HG03103 (cell line): ENCODE data around the gene ACMSD.
"Not testable (repeated sequence)": the region's sequence is repeated elsewhere in the genome, so short reads cannot be mapped to it uniquely, and the experiment has no call there.

ENCODE experiments used
- ATAC-seq: cut with Tn5 transposase; IDR thresholded peaks from one replicate; pipeline ENCODE4 v1.9.1; 2021; ENCODE audit warnings: low read depth; ENCODE audit not compliant: unreplicated experiment

Gene ACMSD

GRCh38 chr2:134846213-134846612, 7.8 kb downstream of the ACMSD start:
- ATAC-seq: no peak

DNA sequence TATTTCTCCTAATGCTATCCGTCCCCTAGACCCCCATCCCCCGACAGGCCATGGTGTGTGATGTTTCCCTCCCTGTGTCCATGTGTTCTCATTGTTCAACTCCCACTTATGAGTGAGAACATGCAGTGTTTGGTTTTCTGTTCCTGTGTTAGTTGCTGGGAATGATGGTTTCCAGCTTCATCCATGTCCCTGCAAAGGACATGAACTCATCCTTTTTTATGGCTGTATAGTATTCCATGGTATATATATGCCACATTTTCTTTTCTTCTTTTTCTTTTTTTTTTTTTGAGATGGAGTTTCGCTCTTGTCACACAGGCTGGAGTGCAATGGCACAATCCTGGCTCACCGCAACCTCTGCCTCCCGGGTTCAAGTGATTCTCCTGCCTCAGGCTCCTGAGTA, 9.2 kb downstream of the ACMSD start:
- not testable (repeated sequence) for ATAC-seq

DNA sequence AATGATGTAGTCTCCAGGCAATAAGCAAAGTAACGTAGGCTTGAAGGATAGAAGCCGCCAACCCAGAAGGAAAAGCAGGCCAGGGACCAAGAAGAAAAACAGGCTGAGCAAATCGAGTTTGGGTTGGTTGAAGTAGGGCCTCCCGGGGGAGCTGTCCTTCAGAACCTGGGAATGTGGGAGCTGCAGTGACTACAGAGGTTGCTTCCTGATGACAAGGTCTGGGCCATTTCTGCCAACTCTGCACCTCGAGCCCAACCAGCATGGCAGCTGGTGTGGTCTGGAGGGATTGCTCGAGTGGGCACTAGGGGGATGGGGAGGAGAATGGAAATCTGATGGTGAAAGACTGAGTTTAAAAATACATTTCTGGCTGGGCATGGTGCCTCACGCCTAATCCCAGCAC, 14.1 kb downstream of the ACMSD start:
- ATAC-seq: no peak

GRCh38 chr2:134855709-134856108, 17.3 kb downstream of the ACMSD start:
- ATAC-seq: no peak

DNA sequence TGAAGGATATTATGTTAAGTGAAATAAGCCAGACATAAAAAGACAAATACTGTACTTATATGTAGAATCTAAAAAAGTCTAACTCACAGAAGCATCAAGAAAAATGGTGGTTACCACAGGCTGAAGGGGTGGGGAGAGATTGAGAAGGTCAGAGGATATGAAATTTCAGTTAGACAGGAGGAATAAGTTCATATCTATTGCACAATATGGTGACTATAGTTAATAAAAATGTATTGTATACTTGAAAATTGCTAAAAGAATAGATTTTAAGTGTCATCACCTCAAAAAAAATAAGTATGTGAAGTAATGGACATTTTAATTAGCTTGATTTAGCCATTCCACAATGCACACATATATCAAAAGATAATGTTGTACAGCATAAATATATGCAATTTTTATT, 19.8 kb downstream of the ACMSD start:
- no peak for ATAC-seq

DNA sequence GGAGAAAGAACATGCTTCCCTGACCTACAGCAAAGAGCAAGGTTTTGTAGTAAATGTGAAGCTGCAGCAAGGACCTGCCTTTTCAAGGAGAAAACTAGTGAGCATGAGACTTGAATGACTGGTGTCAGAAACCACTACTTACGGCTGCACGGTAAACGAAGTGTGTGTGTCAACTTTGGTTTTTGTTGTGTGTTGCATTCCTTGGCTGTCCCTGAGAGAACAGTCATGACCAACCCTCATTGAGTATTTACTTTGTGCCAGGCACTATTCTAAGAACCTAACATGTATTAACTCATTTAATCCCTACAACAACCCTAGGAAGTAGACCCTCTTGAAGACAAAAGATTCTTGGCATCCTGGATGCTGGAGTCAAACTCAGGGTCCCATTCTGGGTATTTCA, 22.8 kb downstream of the ACMSD start:
- ATAC-seq: no peak

DNA sequence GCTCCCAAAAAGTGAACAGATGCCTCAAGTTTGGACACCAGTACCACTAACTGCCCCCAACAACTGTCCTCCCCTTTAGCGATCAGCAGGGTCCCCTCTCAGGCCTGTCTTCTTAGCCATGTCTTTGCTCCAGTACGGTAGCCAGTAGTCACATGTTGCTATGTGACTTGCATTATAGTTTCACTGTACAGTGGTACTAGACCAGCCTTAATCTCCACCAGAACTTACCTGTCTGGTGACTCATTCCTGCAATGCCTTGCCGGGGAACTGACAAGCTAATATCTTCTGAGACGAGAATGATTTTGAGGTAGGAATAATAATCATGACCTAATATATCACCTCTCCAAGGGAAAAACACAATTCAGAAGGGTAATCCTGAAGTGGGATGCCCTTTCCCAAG, 23.7 kb downstream of the ACMSD start:
- no peak for ATAC-seq

DNA sequence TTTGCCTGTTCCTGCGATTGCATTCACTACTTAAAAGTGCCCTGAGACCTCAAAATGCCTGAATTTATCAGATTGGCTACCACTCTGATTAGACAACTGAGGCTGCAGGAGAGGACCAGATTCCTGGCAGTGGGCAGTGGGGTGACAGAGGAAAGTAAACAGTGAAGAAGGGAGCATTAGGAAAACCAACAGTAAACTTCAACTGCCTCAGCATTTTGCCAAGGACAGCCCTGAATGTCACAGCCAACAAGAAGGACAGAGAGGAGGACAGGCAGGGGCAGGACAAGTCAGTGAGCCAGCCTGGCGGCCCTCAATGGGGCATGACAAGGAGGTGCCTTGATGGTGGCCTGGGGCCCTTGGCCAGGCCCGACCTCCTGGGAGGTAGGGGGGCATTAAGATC, 24.3 kb downstream of the ACMSD start:
- ATAC-seq: no peak

DNA sequence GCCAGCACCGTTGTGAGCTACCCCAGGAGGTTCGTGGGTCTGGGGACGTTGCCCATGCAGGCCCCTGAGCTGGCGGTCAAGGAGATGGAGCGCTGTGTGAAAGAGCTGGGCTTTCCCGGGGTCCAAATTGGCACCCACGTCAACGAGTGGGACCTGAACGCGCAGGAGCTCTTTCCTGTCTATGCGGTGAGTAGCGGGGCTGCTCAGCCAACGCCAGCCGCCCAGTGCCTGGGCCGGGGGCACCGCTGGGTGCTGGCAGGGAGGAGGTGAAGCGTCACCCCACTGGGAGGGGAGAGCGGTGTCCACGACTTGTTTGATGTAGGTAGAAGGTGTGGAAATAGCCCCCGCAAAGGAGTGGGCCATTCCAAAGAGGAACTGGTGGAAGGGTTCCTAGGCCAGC, 25.0 kb downstream of the ACMSD start:
- no peak for ATAC-seq

- no peak for ATAC-seq
These were observed 26.8 kb downstream of the ACMSD start for GRCh38 chr2:134865067-134865787.

GRCh38 chr2:134866498-134867099, 28.2 kb downstream of the ACMSD start:
- ATAC-seq: no peak

DNA sequence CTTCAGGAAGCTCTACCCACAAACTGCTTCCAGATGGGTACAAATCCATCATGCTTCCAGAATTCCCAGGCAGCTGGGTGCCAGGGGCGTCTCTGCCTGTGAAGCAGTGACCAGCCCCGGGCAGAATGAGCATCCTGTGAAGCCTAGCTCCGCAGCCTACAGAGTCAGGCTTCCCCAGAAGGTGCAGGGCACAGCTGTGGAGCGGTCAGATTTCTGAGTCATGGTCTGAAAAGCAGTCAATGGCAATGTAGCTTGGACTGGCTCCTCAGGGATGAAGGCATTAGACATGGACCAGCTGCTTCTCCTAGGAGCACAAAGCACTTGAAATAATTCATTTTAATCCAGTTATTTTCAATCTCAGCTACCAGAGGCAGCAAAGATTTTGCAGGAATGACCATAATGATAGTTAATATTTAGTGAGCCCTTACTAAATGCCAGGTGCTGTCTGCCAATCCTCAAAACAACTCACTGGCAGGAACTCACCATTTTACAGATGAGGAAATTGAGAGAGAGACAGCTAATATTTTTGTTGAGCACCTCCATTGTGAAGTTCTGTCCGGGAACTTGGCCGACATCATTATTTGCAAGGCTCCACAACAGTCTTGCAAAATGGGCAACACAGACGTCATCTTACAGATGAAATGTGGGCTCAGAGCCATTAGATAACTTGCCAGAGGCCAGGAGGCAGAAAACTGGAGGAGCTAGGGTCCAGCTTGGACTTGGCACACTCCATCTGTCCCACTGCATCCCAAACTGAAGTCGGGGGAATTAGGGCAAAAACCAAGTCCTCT, 31.7 kb downstream of the ACMSD start:
- no peak for ATAC-seq

DNA sequence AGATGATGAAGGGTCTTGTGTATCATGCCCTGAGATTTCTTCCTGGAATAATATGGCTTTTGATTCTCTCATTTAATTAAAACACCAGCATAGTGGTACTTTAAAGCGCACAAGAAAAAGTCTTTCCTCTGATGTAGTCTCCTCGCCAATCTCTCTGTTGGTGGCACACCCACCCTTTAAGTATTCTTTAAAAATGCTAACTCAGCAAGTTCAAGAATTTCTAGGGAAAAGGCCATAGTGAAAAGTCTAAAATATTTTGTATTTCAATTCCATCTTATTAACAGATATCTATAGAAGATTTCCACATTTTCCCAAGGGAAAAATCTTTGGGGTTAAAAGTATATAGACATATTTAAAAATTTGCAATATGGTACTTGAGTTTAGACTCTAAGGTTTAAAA, 34.7 kb downstream of the ACMSD start:
- no peak for ATAC-seq

DNA sequence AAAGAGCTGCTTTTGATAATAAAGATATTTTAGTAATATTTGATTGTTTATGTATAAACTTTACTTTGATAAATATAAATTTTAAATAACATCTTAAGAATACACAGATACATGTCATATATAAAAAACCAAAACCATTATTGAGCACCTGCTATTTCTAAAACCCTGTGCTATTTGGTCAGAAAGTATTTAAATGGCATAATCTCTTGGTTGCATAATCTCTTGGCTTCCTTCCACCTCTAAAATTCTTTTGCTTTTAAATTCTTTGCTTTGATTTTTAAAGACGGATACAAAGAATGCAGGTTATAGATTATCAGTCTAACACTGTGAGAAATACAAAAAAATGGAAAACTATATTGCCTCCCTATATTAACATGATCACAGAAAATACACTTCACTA, 36.9 kb downstream of the ACMSD start:
- no peak for ATAC-seq

DNA sequence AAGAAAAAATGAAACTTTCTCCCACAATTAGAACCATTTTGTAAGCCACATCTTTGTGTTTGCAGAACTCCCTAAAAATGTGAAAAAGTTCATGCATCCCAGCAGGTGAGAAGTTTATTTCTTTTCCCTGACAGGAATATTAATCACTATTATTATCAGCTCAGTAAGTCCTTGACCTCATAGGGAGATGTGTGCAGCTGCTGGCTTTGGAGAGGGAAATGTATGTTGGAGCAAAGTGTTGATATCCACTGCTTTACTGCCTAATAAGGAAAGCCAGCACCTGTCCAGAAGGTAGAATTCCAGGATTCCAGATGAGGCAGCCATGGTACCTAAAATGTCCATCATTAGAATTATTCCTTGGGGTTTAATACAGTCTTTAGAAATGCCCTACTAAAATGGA, 44.4 kb downstream of the ACMSD start:
- ATAC-seq: no peak

DNA sequence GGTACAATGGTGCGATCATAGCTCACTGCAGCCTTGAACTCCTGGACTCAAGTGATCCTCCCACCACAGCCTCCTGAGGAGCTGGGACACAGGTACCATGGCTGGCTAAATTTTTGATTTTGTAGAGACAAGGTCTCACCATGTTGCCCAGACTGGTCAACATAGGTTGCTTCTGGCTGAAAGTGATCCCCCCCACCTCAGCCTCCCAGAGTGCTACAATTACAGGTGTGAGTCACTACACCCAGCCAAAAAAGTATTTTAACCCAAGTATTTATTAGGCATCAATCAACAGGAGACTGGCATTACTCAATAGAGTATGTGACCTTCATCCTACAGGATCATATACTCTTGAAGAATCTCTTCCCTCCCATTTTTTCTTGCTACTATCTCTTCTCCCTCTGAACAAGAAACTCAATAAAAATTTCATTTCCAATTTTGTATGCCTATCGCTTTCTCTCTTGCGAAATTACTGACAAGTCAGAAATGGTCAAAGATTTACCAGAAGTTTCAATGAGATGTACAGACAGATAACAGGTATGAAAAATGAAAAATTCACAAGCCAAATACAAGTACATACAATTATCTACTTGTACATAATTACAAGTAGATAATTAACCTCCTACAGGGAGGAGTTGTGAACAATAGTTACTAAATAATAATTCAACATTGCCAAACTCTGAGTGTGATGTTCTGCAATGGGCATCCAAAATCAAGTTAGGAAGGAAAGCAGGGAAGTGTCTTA, 45.3 kb downstream of the ACMSD start:
- ATAC-seq: no peak

GRCh38 chr2:134884435-134884834, 46.0 kb downstream of the ACMSD start:
- ATAC-seq: no peak

DNA sequence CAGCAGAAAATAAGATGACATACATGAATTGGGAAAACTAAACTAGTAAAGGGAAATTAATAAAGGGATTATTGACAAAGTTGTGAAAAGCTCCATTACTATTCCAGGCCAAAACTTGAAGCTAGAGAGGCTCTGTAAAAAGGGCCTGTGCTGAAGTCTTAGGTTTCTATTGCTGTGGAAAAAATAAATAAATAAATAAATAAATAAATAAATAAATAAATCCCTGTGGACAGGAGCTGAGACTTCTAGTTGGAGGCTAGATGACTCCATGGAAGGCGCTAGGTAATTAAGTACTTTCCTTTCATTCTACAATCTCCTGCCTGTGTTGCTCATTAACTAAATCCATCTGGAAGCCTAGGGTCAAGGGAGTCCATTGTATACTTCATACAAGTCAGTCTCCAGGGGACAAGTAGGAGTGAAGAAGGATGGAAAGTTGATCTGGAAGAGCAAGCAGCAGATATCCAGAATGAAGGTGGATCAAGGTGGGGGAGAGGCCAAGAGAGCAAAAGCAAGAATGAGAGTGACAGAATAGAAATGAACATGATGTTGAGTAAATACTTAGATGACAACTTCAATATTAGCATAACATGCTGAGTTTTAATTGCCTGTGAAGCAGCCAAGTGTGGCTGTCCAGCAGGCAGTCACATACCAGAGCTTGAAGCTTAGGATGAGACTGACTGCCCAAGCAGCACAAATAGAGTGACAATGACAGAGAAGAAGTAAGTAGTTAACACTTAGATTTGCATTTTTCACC, 54.0 kb downstream of the ACMSD start:
- no peak for ATAC-seq

DNA sequence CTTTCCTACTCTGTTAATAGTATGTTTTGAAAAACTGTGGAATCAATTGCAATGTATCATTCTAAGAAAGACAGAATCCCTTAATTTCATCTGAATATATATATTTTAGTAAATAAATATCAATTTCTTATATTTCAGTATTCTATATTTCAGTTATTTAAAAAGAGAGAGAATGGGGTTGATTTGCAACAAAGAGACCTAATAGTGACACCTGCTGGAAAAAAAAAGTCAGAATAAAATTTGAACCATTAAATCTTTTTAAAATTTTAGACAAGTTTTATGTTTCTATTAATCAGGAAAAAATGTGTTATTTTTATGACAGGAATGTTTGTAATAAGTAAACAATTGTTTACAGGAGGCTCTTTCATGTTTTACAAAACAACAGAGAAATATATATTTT, 59.5 kb downstream of the ACMSD start:
- no peak for ATAC-seq

DNA sequence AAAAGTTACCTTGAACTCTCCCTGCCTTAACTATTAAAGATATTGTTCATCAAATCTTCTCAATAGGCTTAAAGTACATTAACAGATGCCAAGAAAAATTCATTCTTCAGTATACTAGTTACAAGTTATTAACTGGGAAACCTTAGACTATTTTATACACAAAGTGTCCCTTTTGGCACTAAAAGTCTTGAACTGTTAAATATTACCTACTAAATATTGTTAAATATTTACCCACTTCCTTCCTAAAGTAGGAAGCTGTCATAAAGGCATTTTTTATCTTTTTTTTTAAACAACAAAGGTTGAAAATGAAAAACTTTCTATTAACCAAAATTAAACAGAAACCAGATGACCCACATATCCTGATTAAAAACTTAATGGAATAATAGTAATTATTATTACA, 60.8 kb downstream of the ACMSD start:
- no peak for ATAC-seq
